HG03095 (cell line): Measurements from ENCODE around the gene ACTA1.
"Not testable (repeated sequence)": the region's sequence is repeated elsewhere in the genome, so short reads cannot be mapped to it uniquely, and the experiment has no call there.

Source experiments
- ATAC-seq: cut with Tn5 transposase; IDR thresholded peaks from one replicate; pipeline ENCODE4 v1.9.1; 2021; ENCODE audit warnings: moderate library complexity; ENCODE audit not compliant: unreplicated experiment

ACTA1 gene

DNA sequence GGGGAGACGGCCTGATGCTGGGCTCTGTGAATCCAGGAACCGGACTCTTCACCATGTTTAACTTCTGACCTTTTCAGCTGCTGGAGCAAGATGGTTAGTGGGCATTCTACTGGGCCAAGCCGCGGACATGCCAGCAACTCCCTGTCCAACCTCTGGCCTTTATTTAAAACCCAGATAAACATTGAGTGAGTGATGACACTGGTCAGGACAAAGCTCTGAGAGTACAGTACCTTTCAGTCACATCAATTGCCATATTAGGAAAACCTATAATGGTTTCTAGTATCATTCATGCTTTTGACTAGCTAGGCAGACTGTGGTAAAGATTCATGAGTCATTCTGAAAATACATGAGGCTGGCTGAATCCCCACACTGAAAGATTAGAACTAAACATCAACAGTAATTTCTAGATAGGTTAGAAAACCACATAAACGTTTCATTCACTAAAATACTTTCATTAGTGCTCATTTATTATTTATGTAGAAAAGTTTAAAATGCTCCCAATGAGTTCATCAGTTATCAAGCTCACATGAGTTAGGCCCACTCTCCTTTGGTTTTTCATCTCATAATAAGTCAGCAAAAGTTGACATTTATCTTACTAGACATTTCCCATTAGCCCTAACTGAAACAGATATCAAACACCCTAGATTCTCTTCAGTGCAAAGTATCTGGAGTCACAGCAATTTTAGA, 7.1 kb upstream of the ACTA1 start:
- peak; percentile 98 for ATAC-seq

GRCh38 chr1:229438021-229438420, 4.1 kb upstream of the ACTA1 start:
- no peak for ATAC-seq

- ATAC-seq = no peak
Observed at GRCh38 chr1:229437443-229437842, 3.5 kb upstream of the ACTA1 start.

DNA sequence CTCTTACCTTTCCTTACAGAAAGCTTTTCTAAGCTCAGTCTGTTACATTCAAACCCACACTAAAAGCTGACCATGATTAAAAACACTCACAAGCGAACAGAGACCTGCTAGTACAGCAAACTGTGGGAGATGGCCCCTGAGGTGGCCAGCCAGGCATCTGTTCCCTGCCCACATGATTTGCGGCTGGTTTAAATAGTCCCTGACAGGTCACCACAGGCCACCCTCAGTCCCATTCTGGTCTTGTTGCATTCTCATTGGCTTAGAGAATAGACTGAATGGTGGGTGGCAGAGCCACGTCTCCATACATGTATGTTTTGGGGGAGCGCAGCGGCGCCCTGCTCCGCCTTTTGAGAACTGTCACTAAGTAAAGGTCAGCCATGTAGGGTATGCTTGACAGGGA, 2.3 kb upstream of the ACTA1 start:
- ATAC-seq = no peak

DNA sequence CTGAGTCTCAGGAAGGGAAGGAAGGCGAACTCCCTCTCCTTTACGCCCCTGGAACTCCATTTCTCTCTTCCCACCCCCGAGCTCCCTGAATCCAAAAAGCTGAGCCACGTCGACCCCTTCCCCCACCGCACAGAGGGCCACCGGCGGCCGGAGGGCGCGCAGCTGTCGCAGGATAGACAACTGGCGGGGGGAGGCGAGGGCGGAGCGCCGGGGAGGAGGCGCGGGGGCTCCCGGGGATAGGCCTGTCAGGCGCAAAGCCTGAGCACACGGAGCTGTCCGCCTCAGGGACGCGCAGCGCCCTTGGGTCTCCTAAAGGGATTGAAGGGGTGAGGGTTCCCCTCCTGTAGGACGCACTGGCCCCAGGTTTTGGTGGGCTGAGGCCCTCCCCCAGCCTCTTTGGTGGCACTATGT, 752 bp upstream of the ACTA1 start:
- no peak for ATAC-seq

DNA sequence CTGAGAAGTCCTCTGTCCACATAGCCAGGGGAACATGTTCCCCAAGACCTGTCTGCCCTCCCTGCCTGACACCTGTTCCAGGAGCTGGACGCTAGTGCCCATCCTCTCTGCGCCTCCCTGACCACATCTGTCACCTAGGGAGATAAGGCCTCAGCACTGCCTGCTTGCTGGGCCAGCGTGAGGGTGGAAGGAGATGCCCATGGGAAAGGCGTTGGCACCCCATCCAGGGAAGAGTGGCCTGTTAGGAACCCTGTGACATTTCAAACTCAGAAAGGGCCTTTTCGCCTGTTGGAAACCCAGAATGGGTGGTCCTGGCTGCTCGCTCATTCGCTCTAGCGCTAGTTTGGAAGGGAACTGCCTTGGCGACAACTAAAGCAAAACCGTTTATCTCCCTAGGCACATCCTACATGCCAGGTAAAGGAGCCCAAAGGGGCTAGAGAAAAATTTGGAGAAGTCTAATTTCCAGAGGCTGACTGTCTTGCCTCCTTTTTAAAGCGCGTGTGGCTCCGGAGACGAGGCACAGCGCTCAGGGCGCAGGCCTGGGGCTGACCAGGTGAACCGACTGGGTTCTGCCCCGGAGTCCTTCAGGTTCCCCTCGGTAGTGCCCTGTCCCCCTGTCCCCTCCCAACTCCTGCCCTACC, 410 bp downstream of the ACTA1 start:
- no peak for ATAC-seq

DNA sequence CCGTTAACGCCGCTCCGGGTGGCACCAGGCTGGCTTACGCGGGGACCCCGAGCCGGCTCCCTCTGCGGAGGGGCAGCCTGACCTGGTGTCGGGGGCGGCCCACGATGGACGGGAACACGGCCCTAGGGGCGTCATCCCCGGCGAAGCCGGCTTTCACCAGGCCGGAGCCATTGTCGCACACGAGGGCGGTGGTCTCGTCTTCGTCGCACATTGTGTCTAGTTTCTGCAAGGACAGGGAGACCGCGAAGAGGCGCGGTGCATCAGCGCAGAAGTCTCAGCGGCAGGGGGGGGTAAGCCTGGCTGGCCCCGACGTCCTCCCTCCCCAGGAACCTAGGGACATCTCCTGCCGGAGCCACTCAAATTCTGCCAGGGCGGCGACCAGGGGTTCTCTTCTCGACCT, 989 bp downstream of the ACTA1 start:
- ATAC-seq = no peak

- no peak for ATAC-seq
Observed at GRCh38 chr1:229432116-229432461, 1.8 kb downstream of the ACTA1 start.

DNA sequence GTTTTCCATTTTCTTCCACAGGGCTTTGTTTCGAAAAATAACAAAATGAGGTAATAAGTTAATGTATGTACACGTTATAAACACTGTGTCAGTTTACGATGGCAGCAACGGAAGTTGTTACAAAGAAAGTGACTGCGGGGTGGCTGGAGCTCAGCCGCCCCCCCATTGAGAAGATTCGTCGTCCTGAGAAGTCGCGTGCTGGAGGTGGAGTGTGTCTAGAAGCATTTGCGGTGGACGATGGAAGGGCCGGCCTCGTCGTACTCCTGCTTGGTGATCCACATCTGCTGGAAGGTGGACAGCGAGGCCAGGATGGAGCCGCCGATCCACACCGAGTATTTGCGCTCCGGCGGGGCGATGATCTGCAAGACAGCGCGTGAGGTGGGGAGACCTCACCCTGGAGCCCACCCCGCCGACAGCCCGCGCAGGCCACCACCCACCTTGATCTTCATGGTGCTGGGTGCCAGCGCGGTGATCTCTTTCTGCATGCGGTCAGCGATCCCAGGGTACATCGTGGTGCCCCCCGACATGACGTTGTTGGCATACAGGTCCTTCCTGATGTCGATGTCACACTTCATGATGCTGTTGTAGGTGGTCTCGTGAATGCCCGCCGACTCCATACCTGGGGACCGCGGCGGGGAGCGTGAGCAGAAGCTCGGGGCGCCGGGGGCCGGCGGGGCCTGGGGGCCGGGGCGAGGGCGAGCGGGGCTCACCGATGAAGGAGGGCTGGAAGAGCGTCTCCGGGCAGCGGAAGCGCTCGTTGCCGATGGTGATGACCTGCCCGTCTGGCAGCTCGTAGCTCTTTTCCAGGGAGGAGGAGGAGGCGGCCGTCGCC, 2.4 kb downstream of the ACTA1 start:
- ATAC-seq = no peak

GRCh38 chr1:229430761-229431283, 3.1 kb downstream of the ACTA1 start:
- no peak for ATAC-seq

DNA sequence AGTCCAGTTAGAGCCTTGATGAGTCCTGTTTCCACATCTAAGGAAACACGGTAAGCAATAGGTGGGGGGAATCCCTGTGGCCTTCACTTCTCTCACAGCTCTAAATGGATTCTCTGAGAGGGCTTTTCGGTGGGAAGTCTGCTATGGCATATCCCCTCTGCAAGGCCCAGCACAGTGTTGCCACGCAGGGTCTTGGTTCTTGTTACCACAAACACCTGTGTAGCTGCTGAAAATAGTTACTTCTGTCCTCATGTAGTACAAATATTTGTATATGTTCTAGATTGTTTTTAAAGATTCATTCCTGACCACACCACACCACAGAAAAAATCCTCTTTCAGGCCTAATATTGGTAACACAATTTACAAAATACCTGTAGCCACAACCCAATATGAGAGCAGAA, 5.6 kb downstream of the ACTA1 start:
- no peak for ATAC-seq

GRCh38 chr1:229427572-229427971, 6.3 kb downstream of the ACTA1 start:
- ATAC-seq = no peak

DNA sequence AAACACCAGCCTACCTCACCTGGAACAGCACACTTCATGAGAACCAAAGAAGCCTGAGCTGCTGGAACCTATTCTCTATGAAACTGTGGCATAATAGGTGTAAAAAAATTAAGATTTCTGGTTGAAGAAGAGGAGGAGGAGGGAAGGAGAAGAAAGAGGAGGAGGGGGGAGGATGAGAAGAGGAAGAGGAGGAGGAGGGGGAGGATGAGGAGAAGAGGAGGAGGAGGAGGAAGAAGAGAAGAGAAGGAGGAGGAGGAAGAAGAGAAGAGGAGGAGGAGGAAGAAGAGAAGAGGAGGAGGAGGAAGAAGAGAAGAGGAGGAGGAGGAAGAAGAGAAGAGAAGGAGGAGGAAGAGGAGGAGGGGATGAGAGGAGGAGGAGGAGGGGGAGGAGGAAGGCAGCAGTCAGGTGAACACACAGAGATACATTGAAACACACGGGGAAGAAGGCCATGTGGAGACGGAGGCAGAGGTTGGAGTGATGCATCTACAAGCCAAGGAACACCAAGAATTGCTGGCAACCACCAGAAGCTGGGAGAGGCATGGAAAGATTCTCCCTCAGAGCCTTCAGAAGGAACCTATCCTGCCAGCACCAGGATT, 8.2 kb downstream of the ACTA1 start:
- no peak for ATAC-seq

DNA sequence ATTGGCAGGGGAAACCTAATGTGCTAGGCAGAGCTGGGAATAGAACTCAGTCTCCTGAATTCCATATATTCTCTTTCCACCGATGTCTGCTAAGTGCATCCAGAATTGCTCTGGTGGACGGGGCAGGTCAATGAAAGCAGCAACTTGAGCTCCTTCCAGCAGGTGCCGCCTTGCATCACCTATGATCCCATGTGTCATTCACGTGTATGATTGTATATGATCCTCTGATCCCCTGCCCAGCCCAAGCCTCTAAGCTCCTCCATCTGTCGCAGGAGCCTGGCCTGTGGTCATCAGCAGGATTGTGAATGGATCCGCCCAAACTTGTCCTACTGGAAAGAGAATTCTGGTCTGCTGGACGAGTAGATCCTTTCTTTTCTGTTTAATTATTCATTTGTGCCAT, 13.1 kb downstream of the ACTA1 start:
- ATAC-seq = no peak

GRCh38 chr1:229420224-229420623, 13.7 kb downstream of the ACTA1 start:
- no peak for ATAC-seq

DNA sequence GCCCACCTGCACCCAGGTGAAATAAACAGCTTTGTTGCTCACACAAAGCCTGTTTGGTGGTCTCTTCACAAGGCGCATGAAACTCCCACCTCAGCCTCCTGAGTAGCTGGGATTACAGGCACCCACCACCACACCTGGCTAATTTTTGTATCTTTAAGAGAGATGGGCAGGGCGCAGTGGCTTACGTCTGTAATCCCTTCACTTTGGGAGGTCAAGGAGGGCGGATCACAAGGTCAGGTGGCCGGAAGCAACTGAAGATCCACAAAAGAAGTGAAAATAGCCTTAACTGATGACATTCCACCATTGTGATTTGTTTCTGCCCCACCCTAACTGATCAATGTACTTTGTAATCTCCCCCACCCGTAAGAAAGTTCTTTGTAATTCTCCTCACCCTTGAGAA, 15.3 kb downstream of the ACTA1 start:
- ATAC-seq = not testable (repeated sequence)

DNA sequence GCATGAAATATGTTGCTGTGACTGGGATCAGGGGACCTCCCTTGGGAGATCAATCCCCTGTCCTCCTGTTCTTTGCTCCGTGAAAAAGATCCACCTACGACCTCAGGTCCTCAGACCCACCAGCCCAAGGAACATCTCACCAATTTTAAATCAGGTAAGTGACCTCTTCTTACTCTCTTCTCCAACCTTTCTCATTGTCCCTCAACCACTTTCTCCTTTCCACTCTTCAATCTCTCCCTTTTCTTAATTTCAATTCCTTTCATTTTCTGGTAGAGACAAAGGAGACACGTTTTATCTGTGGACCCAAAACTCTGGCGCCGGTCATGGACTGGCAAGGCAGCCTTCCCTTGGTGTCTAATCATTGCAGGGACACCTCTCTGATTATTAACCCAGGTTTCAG, 21.1 kb downstream of the ACTA1 start:
- ATAC-seq = not testable (repeated sequence)

DNA sequence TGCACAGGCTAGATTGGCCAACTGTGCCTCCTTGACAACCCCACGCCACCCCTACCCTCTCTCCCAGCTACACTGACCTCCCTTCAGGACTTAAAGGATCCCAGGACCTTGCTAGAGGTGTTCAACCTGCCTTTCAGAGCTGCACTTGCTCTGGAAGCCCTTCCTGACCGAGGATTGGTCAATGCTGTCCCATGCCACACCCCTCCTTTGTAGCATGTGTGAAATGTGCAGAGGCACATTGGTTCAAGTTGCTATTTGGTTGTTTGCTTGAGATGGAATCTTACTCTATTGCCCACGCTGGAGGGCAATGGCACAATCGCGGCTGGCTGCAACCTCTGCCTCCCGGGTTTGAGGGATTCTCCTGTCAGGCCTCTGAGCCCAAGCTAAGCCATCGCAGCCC, 21.8 kb downstream of the ACTA1 start:
- ATAC-seq = no peak

- no peak for ATAC-seq
Observed at GRCh38 chr1:229411434-229412055, 22.3 kb downstream of the ACTA1 start.

DNA sequence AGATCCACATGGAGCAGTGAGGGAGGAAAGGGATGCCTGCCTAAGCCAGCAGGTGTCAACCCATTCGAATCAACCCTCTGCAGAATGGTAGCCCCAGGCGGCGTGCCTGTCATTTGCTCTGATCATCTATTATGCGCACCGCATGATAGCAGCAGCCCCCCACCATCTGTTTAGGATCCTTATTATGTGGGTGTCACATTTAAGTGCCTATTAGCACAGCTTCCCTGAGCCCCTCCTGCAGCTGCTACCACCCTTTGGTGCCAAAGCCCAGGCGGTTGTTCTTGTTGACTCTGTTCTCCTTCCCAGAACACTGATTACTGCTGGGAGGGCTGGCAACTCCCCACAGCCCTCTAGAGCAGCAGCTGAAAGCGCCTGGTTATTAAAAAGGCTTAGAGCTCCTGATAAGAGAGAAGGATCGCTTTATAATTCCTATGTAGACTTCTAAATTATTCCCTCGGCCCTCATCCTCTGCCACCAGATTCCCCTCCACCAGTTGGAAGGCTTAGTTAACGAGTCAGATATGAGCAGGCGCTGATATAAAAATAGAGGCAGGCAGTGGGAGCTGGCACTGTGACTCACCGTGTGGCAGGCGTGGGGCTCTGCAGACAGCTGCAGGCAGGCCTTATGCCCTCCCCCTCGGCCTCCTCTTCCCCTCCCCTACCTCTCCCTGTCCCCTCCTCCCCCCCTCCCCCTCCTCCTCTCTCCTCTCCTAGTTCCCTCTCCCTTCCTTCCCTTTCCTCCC, 23.0 kb downstream of the ACTA1 start:
- no peak for ATAC-seq

GRCh38 chr1:229410370-229410691, 23.6 kb downstream of the ACTA1 start:
- no peak for ATAC-seq
